Measurements from ENCODE around the gene FAM13C.

DNA sequence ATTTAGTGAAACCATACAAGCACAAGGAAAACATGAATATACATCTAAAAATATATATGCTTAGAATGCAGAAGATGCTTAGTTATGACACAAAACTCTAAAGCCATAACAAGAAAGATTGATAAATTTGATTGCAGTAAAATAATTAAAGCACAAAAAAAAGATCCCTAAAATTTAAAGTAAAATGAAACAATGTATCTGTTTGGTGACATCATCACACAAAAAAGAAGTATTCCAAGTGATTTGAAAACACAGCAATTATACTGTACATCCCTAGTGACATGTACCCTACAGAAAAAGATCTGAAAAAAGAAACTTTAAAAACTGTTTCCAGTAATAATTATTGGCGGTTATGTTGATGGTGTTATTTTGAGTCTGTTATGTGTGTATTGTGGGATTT lies 148.2 kb downstream of the FAM13C start:
- TF ChIP-seq, protein P1, sequence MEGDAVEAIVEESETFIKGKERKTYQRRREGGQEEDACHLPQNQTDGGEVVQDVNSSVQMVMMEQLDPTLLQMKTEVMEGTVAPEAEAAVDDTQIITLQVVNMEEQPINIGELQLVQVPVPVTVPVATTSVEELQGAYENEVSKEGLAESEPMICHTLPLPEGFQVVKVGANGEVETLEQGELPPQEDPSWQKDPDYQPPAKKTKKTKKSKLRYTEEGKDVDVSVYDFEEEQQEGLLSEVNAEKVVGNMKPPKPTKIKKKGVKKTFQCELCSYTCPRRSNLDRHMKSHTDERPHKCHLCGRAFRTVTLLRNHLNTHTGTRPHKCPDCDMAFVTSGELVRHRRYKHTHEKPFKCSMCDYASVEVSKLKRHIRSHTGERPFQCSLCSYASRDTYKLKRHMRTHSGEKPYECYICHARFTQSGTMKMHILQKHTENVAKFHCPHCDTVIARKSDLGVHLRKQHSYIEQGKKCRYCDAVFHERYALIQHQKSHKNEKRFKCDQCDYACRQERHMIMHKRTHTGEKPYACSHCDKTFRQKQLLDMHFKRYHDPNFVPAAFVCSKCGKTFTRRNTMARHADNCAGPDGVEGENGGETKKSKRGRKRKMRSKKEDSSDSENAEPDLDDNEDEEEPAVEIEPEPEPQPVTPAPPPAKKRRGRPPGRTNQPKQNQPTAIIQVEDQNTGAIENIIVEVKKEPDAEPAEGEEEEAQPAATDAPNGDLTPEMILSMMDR (IDR thresholded peaks at IDR 0.05): no peak
- TF ChIP-seq POLR2A (IDR thresholded peaks at IDR 0.05): no peak
